ENCODE data around the gene CLEC16A. TPM values are rescaled to one million over a fixed set of nuclear protein-coding genes. Genes with fewer than 3 reads are reported as not detected.

The CLEC16A gene
- total and polyA plus RNA-seq, 9 of the 15 experiments (the other 6 are each of a cell fraction or from before 2014, with no cell fraction given): 1.00 to 22.3 (median 10.0) TPM

DNA sequence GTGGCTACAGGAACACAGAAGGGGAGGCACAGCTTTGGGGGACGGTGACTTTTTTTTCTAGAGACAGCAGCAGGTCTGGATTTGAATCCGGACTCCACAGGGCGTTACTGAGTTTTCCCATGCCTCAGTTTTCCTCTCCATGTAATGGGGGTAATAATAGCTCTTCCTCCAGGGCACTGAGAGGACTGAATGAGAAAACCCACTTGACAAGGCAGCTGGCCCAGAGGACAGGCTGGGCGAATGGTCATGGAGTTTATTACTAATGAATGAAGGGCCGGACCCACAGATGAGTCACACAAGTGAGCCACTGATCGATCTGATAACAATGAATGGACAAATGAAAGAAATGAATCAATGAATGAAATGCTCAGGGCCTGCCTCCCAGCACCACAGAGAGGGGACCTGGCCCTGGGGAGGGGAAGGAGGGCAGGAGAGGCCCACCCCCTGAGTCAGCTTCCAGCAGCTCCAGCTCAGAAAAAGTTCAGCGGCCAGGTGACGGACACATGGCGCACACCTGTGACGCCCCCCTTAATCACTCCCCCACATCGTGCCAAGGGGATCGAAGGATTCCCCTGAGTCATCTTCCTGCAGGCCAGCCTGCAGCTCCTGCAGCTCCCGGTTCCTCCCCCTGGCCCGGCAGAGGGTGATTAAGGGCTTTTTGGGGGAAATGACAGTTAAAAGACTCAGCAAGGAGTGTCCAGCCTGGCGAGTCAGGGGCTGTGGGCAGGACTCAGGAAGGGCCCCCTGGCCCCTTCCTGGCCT, 257.3 kb downstream of the CLEC16A start (continued):
- TF ChIP-seq, protein P1, sequence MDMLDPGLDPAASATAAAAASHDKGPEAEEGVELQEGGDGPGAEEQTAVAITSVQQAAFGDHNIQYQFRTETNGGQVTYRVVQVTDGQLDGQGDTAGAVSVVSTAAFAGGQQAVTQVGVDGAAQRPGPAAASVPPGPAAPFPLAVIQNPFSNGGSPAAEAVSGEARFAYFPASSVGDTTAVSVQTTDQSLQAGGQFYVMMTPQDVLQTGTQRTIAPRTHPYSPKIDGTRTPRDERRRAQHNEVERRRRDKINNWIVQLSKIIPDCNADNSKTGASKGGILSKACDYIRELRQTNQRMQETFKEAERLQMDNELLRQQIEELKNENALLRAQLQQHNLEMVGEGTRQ (CRISPR knock-in tag; IDR thresholded peaks at IDR 0.05): no peak
- peak; percentile 91 for TF ChIP-seq CTBP1 (IDR thresholded peaks at IDR 0.05; ENCODE audit: borderline replicate concordance)
- peak; percentile 89; the same call in 1 of the 2 replicates for TF ChIP-seq SMARCA5 (IDR thresholded peaks at IDR 0.05)
- TF ChIP-seq CBFA2T3 (IDR thresholded peaks at IDR 0.05): peak; percentile 80
- no peak for TF ChIP-seq THAP7 (CRISPR knock-in tag; IDR thresholded peaks at IDR 0.05)
- no peak for TF ChIP-seq ZNF140 (CRISPR knock-in tag; IDR thresholded peaks at IDR 0.05)
- TF ChIP-seq PCBP1 (IDR thresholded peaks at IDR 0.05; ENCODE audit: low read depth, low read length, poor library complexity, severe bottlenecking): no peak
- no peak for TF ChIP-seq MED1 (CRISPR knock-in tag; IDR thresholded peaks at IDR 0.05; ENCODE audit: borderline replicate concordance)
- no peak for TF ChIP-seq MCM3 (IDR thresholded peaks at IDR 0.05)
- TF ChIP-seq RBM25 (IDR thresholded peaks at IDR 0.05; ENCODE audit: low read depth, low read length, severe bottlenecking): peak; percentile 91
- TF ChIP-seq, protein P2, sequence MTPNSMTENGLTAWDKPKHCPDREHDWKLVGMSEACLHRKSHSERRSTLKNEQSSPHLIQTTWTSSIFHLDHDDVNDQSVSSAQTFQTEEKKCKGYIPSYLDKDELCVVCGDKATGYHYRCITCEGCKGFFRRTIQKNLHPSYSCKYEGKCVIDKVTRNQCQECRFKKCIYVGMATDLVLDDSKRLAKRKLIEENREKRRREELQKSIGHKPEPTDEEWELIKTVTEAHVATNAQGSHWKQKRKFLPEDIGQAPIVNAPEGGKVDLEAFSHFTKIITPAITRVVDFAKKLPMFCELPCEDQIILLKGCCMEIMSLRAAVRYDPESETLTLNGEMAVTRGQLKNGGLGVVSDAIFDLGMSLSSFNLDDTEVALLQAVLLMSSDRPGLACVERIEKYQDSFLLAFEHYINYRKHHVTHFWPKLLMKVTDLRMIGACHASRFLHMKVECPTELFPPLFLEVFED (CRISPR knock-in tag; conservative IDR thresholded peaks at IDR 0.05): no peak
- TF ChIP-seq GABPB1 (CRISPR knock-in tag; IDR thresholded peaks at IDR 0.05): no peak
- no peak for TF ChIP-seq ZNF280A (IDR thresholded peaks at IDR 0.05; ENCODE audit: low read depth, partially characterized antibody)
- TF ChIP-seq, protein P3, sequence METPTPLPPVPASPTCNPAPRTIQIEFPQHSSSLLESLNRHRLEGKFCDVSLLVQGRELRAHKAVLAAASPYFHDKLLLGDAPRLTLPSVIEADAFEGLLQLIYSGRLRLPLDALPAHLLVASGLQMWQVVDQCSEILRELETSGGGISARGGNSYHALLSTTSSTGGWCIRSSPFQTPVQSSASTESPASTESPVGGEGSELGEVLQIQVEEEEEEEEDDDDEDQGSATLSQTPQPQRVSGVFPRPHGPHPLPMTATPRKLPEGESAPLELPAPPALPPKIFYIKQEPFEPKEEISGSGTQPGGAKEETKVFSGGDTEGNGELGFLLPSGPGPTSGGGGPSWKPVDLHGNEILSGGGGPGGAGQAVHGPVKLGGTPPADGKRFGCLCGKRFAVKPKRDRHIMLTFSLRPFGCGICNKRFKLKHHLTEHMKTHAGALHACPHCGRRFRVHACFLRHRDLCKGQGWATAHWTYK (CRISPR knock-in tag; IDR thresholded peaks at IDR 0.05): 0 out of 2 replicates have a peak, but pooled peaks have one; percentile 51
- TF ChIP-seq, protein P4, sequence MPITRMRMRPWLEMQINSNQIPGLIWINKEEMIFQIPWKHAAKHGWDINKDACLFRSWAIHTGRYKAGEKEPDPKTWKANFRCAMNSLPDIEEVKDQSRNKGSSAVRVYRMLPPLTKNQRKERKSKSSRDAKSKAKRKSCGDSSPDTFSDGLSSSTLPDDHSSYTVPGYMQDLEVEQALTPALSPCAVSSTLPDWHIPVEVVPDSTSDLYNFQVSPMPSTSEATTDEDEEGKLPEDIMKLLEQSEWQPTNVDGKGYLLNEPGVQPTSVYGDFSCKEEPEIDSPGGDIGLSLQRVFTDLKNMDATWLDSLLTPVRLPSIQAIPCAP (CRISPR knock-in tag; IDR thresholded peaks at IDR 0.05; ENCODE audit: borderline replicate concordance): no peak
- TF ChIP-seq SOX6 (IDR thresholded peaks at IDR 0.05): peak; percentile 59
- peak; percentile 75 for TF ChIP-seq DACH1 (IDR thresholded peaks at IDR 0.05; ENCODE audit: partially characterized antibody)

Measured in K562 (cell line).